HPDE6-E6E7 (cell line): ENCODE results near the gene C11orf16.
"Not testable (repeated sequence)": the region's sequence is repeated elsewhere in the genome, so short reads cannot be mapped to it uniquely, and the experiment has no call there.

ENCODE experiments used
- DNase-seq: peaks from one replicate; pipeline ENCODE4 v3.0.0; 2011; ENCODE audit warnings: missing footprints; ENCODE audit errors: extremely low spot score

The C11orf16 gene, protein sequence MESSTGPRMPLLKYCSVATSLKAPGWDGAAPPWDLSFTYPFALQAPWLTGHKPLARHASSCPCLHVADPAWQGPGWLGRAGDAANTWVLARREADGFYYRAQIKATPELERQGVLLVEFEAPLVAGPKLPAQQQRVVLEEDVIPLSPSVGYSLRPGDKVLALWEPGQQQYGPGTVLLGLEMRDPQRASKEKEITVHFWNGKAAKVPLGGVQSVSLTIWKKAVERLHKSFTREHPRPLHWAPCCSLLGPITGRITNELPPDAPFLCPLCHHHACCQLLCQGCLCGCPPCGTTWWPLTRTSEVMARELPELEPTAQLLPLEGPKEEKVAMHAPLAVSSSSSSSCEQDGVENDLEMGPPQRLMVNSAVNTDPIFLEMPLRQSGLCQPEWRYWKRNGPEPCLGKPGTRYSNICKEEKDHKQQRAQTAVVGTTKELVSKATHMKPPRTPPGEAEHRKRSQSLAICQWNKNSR

DNA sequence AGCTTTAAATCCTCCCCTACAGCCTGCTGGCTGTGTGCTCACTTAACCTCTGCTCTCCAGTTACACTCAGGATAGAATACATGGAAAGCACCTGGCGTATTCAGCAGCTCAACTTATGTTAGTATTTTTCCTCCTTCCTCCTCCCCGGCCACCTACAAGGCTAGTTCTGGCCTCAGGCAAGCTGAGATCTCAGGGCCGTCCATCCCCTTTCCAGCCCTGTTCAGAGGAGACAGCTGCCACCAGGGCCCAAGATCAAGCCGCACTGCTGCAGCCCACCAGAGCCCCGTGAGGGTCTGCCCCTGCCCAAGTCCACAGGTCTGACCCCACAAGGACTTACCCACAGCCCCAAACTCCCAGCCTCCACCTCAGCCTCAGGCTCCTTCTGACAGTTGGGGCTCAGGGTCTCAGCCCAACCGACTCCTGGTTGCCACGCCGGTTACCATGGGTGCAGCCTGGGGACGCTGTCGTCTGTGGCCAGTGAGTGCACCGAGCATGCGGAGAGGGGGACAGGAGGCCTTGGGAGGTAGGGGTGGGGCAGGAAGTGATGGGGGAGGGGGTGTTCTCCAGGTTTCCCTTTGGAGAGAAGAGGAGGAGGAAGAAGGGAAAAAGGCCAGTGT is at the start of gene C11orf16:
Gene C11orf16, minus strand, starts transcription at position 384 of the 617 bp plus-strand sequence. CDS start 639 bp downstream, outside the sequence.
- DNase-seq, result no peak

- DNase-seq, result no peak
Measured at GRCh38 chr11:8980485-8980884, 47.7 kb upstream of the C11orf16 start.

- not testable (repeated sequence) for DNase-seq
Measured at GRCh38 chr11:8979365-8979764, 46.6 kb upstream of the C11orf16 start.

- DNase-seq, result no peak
Measured at GRCh38 chr11:8973121-8973520, 40.4 kb upstream of the C11orf16 start.

- DNase-seq, result no peak
Measured at GRCh38 chr11:8971924-8972316, 39.2 kb upstream of the C11orf16 start.

- no peak for DNase-seq
Measured at GRCh38 chr11:8971196-8971923, 38.6 kb upstream of the C11orf16 start.

DNA sequence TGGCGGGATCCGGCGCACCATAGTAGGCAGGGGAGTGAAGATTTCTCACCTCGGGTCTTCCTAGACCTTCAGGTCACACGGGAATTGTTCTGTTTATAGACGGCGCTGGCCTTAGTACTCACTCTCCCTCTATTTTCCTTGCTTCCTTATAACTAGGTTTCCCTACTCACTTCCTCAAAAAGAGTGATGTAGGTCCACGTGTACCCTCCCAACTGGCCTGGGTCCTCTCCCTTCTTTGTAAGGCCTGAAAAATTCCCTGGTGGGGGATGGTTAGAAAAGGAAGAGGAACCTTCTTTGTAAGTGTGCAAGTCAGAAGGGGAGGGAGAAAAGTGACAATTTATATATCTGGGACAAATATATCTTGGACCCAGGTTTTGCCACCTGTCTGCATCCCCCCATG is 34.4 kb upstream of the C11orf16 start:
- no peak for DNase-seq

- peak; percentile 71 for DNase-seq
Measured at GRCh38 chr11:8964324-8965320, 31.9 kb upstream of the C11orf16 start, which contains the start of gene TMEM9B. TSS of gene TMEM9B (minus strand) at chr11:8964442. CDS start at chr11:8964313, 129 bp downstream.

DNA sequence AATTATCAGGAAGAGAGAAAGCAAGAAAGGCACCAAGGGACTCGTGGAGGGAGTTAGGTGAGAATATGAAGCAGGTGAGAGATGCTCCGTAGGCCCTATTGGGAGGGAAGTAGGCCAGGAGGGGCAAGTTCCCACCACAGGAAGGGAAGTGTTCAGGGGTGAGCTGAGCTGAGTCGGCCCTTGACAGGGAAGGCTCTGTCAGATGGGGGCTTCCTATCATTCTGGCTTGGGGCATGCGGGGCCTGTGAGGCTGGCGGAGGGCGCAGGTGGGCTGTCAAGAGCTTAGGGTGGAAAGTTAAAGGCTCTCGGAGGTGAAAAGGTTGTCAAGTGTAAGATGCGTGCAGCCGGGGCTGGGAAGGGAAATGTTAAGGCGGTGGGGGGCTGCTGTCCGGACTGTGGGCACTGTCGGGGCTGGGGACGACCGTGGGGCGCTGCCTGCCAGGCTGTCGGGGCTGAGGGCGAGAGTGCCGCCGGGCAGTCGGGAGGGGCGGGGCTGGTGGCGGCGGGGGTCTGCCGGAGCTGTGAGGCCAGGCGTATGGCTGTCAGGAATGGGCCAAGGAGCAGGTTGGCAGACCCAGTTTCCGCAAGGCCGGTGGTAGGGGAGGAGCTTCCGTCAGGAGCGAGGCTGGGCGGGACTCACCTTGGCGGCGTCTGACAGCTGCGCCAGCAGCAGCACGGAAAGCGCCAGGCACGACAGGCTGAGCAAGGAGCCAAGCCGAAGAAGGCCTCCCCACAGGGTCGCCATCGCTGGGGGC is 31.0 kb upstream of the C11orf16 start:
- DNase-seq, result peak; percentile 72

DNA sequence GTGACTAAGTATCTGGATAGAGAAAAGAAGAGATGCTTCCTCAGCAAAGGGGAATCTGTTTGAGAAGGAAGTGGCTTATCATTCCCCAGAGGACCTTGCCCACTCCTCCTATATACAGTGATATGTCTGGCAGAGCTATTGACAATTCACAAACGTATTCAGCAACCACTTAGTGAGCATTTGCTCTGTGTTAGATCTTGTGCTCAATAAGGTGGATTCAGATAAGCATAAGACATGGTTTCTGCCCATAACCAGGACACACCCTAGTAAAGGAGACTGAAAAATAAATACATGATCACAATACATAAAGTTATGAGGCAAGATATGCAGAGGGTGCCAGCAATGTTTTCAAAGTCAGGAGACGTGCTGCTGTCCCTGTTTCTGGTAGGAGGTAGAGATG is 30.1 kb upstream of the C11orf16 start:
- DNase-seq, result no peak

DNA sequence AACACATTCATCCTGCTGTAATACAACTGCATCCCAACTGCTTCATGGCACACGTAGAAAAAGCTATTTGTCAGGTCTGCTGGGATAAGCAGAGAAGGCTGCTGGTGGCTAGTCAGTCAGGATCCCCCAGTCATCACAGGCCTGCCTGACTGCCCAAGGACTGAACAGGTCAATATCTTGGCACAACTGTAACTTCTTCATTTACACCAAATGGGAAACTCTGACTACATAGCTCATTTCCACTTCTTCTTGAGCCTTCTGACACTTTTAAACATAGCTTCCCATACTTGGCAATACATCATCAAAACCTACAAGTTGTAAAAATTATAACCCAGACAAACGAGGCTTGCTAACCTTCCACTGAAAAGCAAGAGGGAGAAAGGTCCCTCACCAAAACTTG is 28.7 kb upstream of the C11orf16 start:
- no peak for DNase-seq

DNA sequence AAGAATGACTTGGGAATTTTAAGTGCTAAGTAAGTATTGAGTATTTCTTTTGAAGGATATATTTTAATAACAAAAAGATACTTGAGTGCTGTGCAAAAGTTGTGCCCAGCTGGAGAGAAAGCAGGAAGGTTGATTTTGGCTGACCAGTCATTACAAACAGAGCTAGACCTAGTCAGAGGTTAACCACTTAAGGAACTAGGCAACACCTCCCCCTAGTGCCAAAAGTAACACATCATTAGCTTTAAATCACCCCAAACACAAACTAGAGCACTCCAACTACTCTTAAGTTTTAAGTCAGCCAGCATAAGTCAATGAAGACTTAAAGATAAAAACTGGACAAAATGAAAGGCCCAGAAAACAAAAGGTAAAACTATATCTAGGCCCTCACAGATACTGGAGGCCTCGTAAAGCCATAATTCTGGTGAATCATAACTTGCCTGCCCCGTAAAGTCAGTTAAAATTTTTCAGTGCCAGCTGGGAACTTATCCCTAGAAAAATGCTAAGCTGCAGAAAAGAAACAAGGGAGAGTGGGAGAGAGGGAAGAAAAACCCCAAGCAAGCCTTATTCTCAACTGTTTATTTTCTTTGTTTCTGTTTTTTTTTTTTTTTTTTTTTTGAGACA is 26.9 kb upstream of the C11orf16 start:
- DNase-seq, result peak; percentile 67

- no peak for DNase-seq
Measured at GRCh38 chr11:8956860-8957259, 24.1 kb upstream of the C11orf16 start.

GRCh38 chr11:8948886-8949285 is 16.1 kb upstream of the C11orf16 start:
- DNase-seq, result no peak

- no peak for DNase-seq
Measured at GRCh38 chr11:8947230-8947943, 14.6 kb upstream of the C11orf16 start.

DNA sequence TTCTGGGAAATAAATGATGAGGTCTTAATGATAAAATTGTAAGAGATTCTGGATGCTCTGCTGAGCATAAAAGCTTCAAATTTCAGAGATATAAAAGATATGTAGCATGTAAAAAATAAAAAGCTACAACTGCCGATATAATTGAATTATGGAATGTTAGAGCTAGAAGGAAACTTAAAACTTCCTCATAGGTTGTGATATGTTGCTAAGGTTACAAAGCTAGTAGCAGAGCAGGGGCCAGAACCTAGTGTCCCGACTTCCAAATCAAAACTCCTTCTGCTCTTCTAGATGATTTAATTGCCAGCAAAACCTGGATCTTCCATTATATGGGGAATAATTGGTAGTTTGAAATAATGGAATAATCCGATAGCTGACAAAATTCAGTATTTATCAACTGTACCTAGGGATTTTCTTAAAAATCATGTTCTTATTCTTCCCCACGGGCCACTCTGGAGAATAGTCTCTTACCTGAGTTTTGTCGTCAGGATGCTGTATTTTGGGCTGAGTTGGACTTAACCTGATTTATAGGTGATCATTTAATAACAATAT is 9.8 kb upstream of the C11orf16 start, which contains the start of gene ASCL3:
Gene ASCL3, minus strand, starts transcription at position 499 of the 549 bp plus-strand sequence. CDS start 4,855 bp downstream, outside the sequence.
- DNase-seq, result no peak

GRCh38 chr11:8941341-8942103 is 8.8 kb upstream of the C11orf16 start:
- no peak for DNase-seq

DNA sequence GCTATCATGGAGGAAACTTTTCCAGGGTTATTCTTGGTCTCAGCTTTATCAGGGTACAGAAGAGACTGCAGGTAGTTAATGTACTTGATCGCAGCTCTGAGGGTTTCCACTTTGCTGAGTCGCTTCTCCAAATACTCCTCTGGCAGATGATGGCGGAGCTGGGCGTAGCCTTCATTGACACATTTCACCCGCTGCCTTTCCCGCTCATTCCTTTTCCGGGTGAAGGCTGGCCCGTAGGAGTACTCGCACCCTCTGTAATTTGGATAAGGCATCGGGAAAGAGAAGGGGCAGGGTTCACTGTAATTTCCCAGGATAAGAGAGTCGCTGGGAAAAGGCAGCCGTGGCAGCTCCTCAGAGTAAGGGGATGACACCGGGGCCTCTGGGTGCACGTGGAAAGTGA is 4.9 kb upstream of the C11orf16 start:
- no peak for DNase-seq
